ENCODE data around the gene KIF7.
A peak's percentile ranks its signal among the peaks of the same experiment; 100 is the strongest.

KIF7 gene

GRCh38 chr15:89648106-89649012, 6.9 kb downstream of the KIF7 start:
- DNase-seq, result no peak
- TF ChIP-seq GATA1 (IDR thresholded peaks at IDR 0.05; ENCODE audit: low read depth, low read length), result no peak
- no peak for TF ChIP-seq POLR2A (IDR thresholded peaks at IDR 0.05; ENCODE audit: low read length)

GRCh38 chr15:89647191-89647851, 7.9 kb downstream of the KIF7 start:
- peak; percentile 56 to 77 for DNase-seq
- no peak for TF ChIP-seq POLR2A (IDR thresholded peaks at IDR 0.05; ENCODE audit: low read length)
- TF ChIP-seq GATA1 (IDR thresholded peaks at IDR 0.05; ENCODE audit: low read depth, low read length), result no peak

GRCh38 chr15:89646416-89647141, 8.7 kb downstream of the KIF7 start:
- TF ChIP-seq POLR2A (IDR thresholded peaks at IDR 0.05; ENCODE audit: low read length) (no peak), GATA1 (IDR thresholded peaks at IDR 0.05; ENCODE audit: low read depth, low read length) (no peak)
- no peak for DNase-seq

GRCh38 chr15:89645680-89646079, 9.6 kb downstream of the KIF7 start:
- no peak for DNase-seq
- no peak for TF ChIP-seq GATA1 (IDR thresholded peaks at IDR 0.05; ENCODE audit: low read depth, low read length)

- no peak for DNase-seq
- TF ChIP-seq GATA1 (IDR thresholded peaks at IDR 0.05; ENCODE audit: low read depth, low read length) (no peak), POLR2A (IDR thresholded peaks at IDR 0.05; ENCODE audit: low read length) (no peak)
These were observed 13.2 kb downstream of the KIF7 start for GRCh38 chr15:89642106-89642505.

- TF ChIP-seq GATA1 (IDR thresholded peaks at IDR 0.05; ENCODE audit: low read depth, low read length), result no peak
- no peak for TF ChIP-seq POLR2A (IDR thresholded peaks at IDR 0.05; ENCODE audit: low read length)
- no peak for DNase-seq
These were observed 14.2 kb downstream of the KIF7 start for GRCh38 chr15:89641053-89641452.

- no peak for DNase-seq
- no peak for TF ChIP-seq POLR2A (IDR thresholded peaks at IDR 0.05; ENCODE audit: low read length)
- TF ChIP-seq GATA1 (IDR thresholded peaks at IDR 0.05; ENCODE audit: low read depth, low read length), result no peak
These were observed 15.0 kb downstream of the KIF7 start for GRCh38 chr15:89640245-89640644.

- TF ChIP-seq POLR2A (IDR thresholded peaks at IDR 0.05; ENCODE audit: low read length), result no peak
- TF ChIP-seq GATA1 (IDR thresholded peaks at IDR 0.05; ENCODE audit: low read depth, low read length), result no peak
- no peak for DNase-seq
These were observed 21.7 kb downstream of the KIF7 start for GRCh38 chr15:89633585-89633984.

- TF ChIP-seq POLR2A (IDR thresholded peaks at IDR 0.05; ENCODE audit: low read length) (no peak), GATA1 (IDR thresholded peaks at IDR 0.05; ENCODE audit: low read depth, low read length) (no peak)
- DNase-seq, result no peak
These were observed 22.5 kb downstream of the KIF7 start for GRCh38 chr15:89632563-89633430.

GRCh38 chr15:89631902-89632264, 23.4 kb downstream of the KIF7 start:
- TF ChIP-seq GATA1 (IDR thresholded peaks at IDR 0.05; ENCODE audit: low read depth, low read length) (no peak), POLR2A (IDR thresholded peaks at IDR 0.05; ENCODE audit: low read length) (no peak)
- no peak for DNase-seq

GRCh38 chr15:89630974-89631901, 24.0 kb downstream of the KIF7 start:
- DNase-seq, result no peak
- TF ChIP-seq GATA1 (IDR thresholded peaks at IDR 0.05; ENCODE audit: low read depth, low read length), result no peak

- TF ChIP-seq POLR2A (IDR thresholded peaks at IDR 0.05; ENCODE audit: low read length) (no peak), GATA1 (IDR thresholded peaks at IDR 0.05; ENCODE audit: low read depth, low read length) (no peak)
- no peak for DNase-seq
These were observed 25.0 kb downstream of the KIF7 start for GRCh38 chr15:89630260-89630659.

Data from erythroblast (primary cell).